Fibroblast of skin of scalp (primary cell): ENCODE data around the gene CELF4.
"Not testable (repeated sequence)": the region's sequence is repeated elsewhere in the genome, so short reads cannot be mapped to it uniquely, and the experiment has no call there.

ENCODE experiments used
- DNase-seq: peaks from one replicate; pipeline ENCODE4 v3.0.0-alpha.2; 2013

The CELF4 gene

DNA sequence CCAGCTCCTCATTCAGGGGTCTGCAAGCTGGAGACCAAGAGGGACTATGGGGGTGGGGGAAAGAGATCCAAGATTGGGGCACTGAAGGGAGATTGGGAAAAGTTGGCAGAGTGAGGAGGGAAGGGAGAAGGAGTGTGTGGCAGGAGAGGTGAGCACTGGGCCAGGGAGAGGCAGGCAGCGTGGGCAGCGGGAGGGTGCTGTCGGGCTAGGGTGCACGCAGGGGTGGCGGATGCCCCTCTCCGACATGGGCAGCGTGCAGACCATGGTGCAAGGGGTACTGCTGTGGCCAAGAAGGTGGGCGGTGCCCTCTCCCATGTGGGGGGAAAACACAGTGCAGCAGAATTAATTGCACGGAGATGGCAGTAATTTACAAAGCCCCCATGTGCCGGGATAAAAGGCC is 74.1 kb downstream of the CELF4 start:
- no peak for DNase-seq

DNA sequence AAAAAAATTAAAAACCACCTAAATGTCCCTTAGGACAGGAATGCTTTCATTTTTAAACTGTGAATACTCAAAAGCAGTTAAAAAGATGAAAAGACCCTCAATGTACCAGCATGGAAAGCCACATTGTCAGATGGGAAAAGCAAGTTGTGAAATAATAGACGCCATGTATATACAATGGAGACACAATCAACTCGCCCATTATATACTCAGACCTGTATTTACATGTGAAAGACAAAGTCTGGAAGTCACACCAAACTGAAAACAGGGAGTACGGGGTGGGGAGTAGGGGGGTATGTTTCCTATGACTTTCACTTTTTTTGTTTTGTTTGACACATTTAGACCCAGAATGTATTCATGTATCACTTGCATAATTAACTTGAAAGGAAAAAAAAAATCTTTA is 75.6 kb downstream of the CELF4 start:
- DNase-seq: no peak

DNA sequence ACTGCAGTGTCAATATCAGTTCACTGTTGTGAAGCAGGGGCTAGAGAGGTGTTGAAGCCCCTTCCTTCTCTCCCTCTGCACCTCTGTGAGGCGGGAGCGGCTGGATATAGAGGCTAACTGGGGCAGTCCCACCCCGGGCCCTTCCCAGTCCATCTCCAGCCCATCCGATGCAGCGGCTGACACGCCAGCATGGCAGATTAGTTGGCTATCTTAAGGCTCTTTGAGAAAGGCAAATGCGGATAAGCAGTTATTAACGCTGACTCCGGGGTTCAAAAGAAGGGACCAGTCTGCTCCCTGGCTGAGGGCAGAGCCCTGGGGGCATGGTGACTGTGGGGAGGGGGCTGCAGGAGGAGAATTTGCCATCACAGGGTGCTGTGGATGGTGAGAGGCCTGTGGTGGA is 76.6 kb downstream of the CELF4 start:
- DNase-seq: no peak

DNA sequence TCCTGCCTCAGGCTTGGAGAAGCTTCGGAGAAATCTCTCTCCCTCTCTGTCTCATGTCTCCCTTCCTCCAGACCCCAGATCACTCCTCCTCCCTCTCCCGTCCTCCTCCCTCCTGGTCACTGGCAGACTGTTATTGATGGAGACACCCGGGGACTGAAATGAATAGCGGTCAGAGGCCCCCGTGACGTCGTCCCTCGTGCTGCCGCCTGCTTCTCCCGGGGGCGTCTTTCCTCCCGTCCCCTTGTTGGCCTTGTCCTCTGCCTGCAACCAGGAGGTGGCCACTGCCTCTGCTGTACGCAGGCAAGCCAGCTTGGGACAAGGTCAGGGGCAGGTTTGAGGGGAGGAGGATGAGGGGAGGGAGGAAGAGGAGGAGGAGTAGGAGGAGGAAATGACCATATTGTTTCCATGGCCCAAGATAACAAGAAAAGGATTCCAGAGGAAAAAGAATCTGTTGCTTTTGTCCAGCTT is 78.2 kb downstream of the CELF4 start:
- no peak for DNase-seq

DNA sequence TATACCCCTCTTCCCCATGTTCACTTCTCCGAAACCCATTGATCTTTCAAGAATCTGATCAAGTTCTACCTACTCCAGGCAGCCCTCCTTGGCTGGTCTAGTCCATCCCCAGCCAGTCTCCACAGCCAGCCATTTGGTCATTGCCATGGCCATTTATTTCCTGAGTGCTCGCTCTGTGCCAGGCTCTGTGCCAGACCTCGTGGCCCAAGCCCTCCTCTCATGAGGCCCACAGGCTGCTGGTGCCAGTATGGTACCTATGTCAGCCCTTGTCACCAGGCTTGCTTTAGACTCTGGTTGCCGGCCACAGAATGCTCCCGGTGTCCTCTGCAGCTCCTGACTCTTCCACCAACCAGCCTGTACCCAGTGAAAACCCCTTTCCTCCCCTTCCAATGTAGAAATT is 78.8 kb downstream of the CELF4 start:
- DNase-seq: no peak

DNA sequence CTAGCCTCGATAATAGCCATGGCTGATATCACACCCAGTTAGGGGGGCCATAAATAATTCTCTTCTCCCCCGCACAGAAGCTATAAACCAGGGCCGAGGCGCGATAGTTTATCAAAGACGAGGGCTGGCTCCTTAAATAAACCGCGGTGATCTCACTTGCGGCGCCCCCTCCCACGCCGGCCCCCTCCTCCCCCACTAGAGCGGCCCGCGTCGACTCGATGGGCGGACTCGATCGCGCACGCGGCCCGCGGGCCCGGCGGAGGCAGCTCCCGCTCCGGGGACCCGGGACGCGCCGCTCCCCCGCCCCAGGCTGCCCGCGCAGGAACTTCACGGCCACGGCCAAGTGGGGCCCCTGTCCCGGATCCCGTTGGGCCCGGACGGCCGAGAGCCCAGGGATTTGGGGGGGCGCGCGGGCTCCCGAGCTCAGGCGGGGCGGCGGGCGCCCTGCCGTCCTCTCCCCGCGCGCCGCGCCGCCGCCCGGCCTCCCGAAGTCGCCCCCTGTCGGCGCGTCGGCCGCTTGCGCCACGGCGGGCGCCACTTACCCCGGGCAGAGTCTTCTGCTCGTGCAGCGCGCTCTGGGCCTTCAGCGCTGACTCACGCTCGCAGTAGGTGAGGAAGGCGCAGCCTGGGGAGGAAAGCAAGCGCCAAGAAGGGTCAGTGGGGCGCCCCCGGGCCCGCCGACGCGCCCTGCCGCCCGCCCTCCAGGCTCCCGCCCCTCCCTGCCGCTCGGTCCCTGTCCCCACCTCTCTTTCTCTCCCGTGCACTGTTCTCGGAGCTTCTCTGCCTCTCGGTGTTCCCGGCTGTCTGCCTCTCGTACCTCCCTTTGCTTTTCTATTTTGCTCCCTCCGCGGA is 80.4 kb downstream of the CELF4 start:
- DNase-seq: peak; percentile 4

DNA sequence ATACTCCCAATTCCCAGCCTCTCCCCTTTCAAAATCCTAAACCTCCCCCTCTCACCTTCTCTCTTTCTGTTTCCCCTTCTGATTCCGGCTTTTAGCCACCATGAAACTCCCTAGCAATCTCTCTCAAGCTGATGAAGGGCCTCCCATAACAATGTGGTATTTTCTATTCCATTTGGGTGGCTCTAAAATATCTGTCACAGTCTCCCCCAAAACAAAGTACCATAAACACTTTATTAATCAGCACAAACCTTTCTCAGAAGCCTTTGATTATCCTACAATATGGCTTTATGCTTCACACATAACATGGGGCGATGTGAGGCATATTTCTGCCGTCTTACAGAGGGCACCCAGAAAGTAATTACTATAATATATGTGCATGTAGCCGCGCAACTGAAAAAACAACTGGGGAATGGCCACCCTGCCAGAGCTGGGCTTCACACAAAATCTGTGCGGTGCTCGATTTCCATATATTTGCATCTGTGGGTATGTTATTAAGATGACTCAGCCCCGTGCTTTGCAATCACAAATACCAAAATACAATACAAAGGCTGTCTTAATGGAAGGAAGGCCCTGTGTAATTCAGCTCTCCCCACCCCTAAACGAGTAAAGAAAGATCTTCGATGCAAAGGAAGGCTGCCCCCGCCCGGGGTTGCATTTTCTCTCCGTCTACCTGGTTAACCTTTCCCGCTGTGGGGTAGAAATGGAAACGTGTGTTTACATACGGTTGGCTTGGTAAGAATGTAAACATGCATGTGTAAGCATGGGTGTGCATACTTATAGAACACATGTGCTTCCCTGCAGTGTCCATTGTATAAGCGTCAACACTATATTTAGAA is 81.4 kb downstream of the CELF4 start:
- DNase-seq: no peak

DNA sequence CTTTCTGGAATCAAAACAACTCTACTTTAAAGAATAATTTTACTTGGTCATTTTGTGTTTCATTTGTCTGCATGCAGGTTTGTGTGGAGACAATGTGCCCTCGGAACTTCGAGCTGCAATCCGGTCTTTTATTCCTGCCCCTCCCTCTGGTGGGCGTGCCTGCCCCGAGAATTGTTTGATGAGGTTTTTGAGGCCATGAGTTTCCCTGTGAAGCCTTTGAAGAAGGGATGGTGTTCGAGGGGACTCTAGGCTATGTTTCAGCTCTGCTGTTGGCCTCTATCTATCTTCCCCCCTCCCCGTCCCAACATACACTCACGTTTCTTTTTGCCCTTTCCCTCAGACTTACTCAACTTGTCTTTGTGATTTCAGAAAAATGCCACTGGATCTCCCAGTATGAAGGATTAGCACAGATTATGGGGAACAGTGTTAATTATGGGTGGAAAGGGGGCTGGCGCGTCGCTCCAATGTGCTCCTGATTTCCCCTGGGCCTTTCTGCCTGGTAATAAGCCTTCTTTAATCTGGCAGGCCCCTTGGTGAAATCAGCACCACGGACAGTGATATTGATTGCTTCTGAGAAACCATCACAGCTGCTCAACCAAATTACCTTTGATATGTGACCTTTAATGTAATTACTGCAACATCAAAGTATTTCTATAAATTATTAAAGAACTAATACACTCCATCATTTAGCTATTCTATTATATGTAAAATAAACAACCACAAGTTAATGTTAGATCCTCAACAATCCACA is 82.2 kb downstream of the CELF4 start:
- peak; percentile 24 for DNase-seq

DNA sequence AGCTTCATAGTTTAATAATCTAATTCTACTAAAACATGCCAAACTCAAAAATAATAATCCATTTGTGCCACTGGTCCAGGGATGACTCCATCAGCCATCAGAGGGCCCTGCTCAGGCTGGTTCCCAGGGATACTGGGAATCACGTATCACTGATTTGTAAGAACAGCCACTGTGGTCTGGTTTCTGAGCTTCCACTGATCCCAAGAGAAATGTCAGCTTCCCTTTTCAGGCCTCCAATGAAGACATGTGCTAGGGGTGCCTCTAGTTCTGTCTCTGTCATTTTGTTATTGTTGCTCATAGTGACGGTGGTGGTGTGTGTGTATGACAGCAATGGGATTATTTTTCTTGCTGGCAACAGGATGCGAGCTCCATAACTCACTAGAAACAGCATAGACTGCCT is 83.2 kb downstream of the CELF4 start:
- DNase-seq: no peak

DNA sequence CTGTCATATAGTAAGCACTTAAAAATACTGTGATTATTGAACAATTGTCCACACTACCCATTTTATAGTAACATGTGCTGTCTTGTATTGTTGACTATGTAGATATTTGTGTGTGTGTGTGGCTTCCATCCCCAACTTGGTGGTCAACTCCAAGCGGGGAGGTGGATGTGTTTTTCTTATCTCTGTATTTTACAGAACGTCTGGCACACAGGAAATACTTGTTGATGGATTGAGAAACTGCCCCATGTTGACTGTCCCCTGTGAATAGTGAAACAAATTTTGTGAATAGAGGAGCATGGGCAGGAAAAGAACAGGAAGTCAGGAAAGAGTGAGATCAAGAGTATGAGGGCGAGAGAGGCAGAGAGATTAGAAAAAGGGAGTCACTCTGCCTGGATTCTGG is 83.6 kb downstream of the CELF4 start:
- DNase-seq: no peak

DNA sequence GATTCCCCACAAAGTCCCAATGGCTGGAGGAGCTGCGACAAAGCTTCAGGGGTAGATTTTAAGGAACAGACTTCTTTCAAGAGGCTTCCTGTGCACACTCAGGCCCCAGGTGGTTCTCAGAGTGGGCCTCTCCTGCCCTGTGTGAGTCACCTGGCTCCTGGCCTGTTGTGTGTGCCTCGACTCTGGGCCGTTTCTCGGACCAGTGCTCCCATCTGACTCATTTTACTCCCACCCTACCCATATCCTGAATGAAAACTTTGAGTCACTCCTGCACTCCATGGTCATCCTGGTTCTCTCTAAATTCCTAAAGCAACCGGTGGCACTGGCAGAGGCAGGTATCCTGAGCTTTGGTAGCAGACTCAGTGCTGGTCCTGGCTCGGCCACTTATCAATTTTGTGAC is 84.1 kb downstream of the CELF4 start:
- DNase-seq: no peak

DNA sequence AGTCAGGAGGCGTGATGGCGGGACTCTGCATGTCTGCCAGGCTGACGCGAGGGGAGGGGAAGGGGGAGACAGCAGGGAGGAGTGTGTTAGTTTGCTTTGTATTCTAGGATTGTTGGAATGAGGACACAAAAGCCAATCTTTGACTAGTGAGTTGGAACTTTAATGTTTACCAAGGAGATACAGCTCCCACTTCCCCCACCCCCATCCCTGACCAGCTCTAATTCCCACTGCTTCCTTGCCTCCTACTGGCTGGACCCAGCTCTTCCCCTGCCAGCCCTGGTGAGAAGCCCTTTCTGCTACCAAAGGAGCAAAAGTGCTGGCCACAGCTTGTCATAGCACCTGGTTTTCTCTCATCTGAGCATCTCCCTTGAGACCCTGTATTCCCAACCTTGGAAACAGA is 84.5 kb downstream of the CELF4 start:
- DNase-seq: no peak

DNA sequence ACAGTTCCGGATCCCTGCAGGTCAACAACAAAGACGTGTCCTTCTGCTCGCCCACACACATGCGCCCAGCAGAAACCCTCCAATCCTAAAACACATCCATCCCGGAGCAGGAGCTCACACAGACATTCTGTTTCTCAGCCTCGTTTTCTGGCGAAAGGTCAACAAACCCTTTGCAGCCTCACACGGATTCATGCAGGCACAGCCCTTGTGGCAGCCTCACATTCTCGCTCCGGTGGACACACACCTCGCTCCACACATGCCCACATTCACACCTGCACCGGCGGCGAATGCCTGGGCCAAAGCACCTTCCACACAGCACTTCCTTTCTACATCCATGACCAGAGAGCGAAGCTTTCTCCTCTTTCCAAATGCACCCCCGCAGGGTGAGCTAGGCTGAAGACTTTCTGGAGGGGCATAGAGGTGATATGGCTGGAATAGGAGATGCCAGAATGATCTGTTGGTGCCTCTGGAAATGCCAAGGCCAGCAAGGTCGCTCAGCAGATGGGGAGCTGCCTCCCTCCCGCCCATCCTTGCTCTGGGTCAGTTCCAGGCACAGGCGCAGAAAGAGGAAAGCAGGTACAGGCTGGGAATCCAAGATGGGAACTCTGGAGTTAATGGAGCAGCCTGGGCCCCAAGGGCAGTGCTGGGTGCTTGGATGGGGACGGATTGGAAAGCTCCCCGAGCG is 88.8 kb downstream of the CELF4 start:
- no peak for DNase-seq

DNA sequence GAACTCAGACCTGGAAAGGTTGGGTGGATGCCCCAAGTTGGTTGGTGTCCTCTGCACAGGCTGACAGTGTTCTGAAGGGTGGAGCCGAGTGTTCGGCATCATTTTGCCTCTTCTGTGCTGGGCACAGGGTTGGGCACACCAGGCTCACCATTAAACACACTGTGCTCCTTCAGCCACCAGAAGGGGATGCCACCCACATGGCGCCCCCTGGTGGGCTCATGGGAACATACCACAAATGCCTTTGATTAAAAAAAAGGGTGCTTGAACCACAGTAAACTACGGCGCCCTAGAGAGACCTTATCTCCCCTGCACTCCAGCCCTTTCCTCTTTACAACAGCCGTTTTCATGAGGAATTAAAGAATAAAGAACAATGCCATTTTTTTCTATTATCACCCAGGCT is 89.4 kb downstream of the CELF4 start:
- DNase-seq: peak; percentile 33

DNA sequence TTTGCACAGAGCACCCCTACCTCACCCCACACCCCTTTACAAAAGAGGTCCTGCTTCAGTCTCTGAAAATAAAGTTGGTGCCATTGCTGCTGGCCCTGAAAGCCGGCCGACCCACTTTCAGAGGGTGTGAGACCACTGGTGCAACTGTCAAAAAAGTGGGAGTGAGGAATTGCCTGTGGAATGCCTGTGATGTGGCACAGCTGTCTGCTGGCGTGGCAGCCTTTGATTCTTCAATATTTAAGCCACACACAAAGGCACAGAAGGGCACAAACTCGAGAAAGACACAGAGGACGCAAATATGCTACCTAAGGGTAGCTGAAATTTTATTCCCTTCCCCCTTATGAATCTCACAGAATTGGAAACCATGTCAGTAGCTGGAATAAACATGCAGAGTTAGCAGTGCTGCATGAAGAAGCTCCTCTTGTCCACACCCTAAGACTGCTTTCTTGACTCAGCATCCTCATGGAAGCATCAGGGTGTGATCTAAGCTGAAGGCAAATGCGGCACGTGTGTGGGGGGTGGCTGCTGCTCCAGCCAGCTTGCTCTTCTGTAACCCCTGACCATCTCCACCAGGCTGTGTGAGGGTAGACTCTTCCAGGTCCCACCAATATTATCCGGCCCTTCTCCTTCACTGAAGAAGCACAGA is 92.3 kb downstream of the CELF4 start:
- DNase-seq: no peak

DNA sequence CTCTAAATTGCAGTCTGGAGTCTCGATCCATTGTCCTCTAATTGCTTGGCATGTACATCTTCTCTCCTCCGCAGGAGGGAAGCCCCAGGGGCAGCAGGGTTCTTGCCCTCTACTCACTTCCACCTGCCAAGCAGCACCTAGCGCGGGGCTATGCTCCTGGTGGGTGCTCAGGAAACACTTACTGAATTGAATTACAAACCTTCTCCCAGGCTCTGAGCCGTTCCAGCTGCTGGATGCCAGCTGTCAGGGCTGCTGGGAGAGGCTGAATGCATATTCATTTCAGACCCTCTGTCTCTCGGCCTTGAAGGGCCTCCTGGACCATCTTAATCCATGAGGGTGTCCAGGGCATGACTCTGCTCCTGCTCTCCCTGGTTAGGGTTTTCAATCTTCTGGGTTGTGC is 94.0 kb downstream of the CELF4 start:
- no peak for DNase-seq

DNA sequence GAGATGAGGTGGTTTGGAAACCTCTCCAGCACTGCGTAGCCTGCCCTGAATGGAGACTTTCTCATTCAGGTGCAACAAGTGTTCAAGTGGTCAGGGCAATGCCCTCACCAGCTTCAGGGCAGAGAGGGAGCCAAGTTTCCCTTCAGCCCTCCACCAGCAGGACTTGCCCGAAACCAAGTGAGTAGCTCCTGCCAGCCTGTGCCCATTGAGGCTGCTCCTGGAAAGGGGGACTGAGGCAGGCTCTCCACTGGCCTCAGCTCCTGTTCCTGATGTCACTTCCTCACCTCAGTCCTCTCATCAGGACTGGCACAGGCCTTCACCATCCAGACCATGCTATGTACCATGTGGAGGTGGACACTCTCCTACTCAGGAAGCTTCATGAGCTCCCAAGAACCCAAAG is 94.6 kb downstream of the CELF4 start:
- DNase-seq: no peak

DNA sequence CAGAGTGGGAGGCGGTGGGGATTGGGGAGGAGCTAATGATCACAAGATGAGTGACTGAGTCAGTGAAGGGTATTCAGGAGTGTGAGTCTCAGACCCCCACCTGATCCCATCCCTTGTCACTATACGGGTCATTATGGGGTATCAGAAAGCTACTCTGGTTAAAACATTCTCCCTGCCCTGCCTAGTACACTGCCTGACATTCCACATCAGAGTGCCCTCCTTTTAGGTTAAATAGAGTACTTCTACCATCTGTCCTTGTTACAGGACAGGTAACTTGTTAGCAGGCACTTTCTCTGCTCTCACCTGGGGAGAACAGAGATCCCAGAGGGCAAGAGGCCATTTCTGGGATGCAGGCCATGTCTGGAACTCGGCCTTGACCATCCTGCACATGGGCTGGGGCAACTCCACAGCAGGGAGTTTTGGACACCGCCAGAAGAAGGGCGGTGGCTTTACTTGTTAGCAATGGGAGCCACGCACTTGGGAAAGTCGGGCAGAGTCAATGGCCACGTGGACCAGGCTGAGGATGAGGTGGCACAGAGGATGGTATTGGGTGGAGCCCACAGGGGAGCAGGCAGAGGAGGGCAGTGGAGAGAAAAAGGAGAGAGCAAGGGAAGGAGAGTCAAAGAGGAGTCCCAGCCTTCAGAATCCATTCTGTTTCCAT is 98.5 kb downstream of the CELF4 start:
- DNase-seq: no peak

DNA sequence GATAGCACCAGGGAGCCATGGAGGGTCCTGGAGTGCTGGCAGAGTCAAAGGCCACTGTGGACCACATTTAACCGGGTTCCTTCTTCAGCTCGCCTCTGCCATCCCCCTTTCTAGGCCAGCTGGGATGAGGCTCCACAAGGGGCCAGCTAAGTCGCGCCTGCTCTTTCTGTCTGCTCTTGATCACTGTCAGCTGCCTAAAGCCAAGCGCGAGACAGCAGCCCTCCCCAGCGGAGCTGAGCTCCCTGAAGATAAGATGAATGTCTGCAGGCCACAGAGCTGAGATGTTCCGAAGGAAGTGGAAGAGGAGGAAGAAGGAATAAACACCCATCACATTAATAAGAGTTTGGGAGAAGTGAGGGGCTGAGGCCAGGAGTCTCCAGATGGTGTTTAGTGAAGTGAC is 99.6 kb downstream of the CELF4 start:
- no peak for DNase-seq

DNA sequence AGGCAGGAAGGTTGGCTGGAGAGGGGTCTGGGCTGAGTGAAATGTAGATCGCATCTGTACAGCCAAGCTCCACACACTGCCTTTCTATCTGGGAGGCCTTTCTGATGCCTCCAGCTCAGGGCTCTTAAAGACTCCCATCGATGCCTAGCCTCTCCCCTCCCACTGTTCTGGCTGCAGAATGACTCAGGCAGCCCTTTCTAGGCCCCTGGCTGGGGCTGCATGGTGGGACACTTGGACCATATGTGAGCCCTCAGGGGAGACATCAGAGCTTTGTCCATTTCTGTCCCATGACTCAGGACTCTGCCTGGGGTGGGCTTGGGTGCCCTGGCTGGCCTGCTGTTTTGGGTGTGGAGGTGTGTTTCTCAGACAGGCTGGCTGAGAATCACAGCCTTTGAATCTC is 101.3 kb downstream of the CELF4 start:
- no peak for DNase-seq

DNA sequence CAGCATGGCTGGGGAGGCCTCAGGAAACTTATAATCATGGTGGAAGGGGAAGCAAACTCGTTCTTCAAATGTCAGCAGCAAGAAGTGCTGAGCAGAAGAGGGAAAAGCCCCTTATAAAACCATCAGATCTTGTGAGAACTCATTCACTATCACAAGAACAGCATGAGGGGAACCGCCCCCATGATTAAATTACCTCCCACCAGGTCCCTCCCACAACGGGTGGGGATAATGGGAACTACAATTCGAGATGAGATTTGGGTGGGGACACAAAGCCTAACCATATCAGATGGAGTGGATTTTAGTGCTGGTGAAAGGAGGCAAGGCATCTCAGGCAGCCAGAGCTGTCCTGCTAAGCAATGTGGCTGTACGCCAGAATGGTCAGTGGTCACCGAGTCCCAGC is 104.3 kb downstream of the CELF4 start:
- DNase-seq: not testable (repeated sequence)
